Measurements from ENCODE around the gene SMCHD1. TPM values are rescaled to one million over a fixed set of nuclear protein-coding genes. Genes with fewer than 3 reads are reported as not detected.

SMCHD1 gene
- total RNA-seq, 1 experiment from 2014 or later = 57.4 TPM

GRCh38 chr18:2845172-2845571, 189.6 kb downstream of the SMCHD1 start:
- Mint-ChIP-seq H3K36me3 (ENCODE audit: insufficient read depth, unreplicated experiment) (peaks cover 6% of the 10 kb centered on the region), H3K27me3 (ENCODE audit: insufficient read depth, unreplicated experiment) (no peaks in the 10 kb centered on the region), H3K4me3 (ENCODE audit: unreplicated experiment) (no peak overlapping the region), H3K9me3 (ENCODE audit: unreplicated experiment) (no peaks in the 10 kb centered on the region), H3K4me1 (ENCODE audit: low read depth, unreplicated experiment) (no peaks in the 10 kb centered on the region), H3K27ac (ENCODE audit: unreplicated experiment) (no peak overlapping the region)
- Histone ChIP-seq H3K9me3 (no peaks in the 10 kb centered on the region), H3K4me1 (peaks cover 4% of the 10 kb centered on the region; the same call in 1 of the 2 replicates), H3K36me3 (ENCODE audit: control insufficient read depth, insufficient read depth, low read length) (no peaks in the 10 kb centered on the region), H3K27me3 (replicated peaks; ENCODE audit: control insufficient read depth, insufficient read depth, low read length) (no peaks in the 10 kb centered on the region), H3K4me3 (ENCODE audit: low read depth, low read length) (no peak overlapping the region)
- ChIA-PET POLR2A (no interaction called here), CTCF (no interaction called here)
- intact Hi-C loops (cut with micrococcal nuclease; ENCODE audit: unreplicated experiment) = loop anchor here (5.0 kb wide), 2 partner anchors 38 to 402 kb away; partner anchors contain the start of gene MYL12A
- BruUV-seq (replicated peaks) = no TSS peak
- no peak for TF ChIP-seq CTCF (IDR thresholded peaks at IDR 0.05; ENCODE audit: insufficient read depth in 1 of 2, low read depth in 1 of 2, low read length in 1 of 2, severe bottlenecking in 1 of 2, unreplicated experiment in 1 of 2)
- no peak for DNase-seq

GRCh38 chr18:2846636-2847316, 191.2 kb downstream of the SMCHD1 start, which contains the start of gene EMILIN2:
Gene EMILIN2 (plus strand): TSS chr18:2847006. CDS start chr18:2847189, 183 bp downstream.
- Mint-ChIP-seq H3K9me3 (ENCODE audit: unreplicated experiment) (no peaks in the 10 kb centered on the region), H3K27me3 (ENCODE audit: insufficient read depth, unreplicated experiment) (no peaks in the 10 kb centered on the region), H3K36me3 (ENCODE audit: insufficient read depth, unreplicated experiment) (peaks cover 6% of the 10 kb centered on the region), H3K27ac (ENCODE audit: unreplicated experiment) (peak within 1 kb of the TSS; percentile 89), H3K4me3 (ENCODE audit: unreplicated experiment) (peak within 1 kb of the TSS; percentile 99), H3K4me1 (ENCODE audit: low read depth, unreplicated experiment) (peaks cover 13% of the 10 kb centered on the region)
- peaks cover 5% of the 10 kb centered on the region; the same call in 1 of the 2 replicates for H3K4me1 ChIP-seq
- CTCF ChIA-PET = interaction anchor here (0.6 to 0.7 kb wide), 2 partner anchors 101 to 106 kb away, joined by 4 to 5 read pairs; no protein-coding TSS in a partner anchor
- H3K9me3 ChIP-seq = no peaks in the 10 kb centered on the region
- no peaks in the 10 kb centered on the region for H3K36me3 ChIP-seq (ENCODE audit: control insufficient read depth, insufficient read depth, low read length)
- H3K4me3 ChIP-seq (ENCODE audit: low read depth, low read length) = peak within 1 kb of the TSS; percentile 80
- intact Hi-C loops (cut with micrococcal nuclease; ENCODE audit: unreplicated experiment) = loop anchor here (1.0 to 5.0 kb wide), 5 partner anchors 20 to 401 kb away; partner anchors contain the start of gene MYL12A
- BruUV-seq (replicated peaks) = no TSS peak
- POLR2A ChIA-PET = interaction anchor here (1.7 kb wide), 1 partner anchor 21 kb away, joined by 6 read pairs; no protein-coding TSS in a partner anchor
- DNase-seq = peak; percentile 55 to 70
- no peak for TF ChIP-seq CTCF (IDR thresholded peaks at IDR 0.05; ENCODE audit: insufficient read depth in 1 of 2, low read depth in 1 of 2, low read length in 1 of 2, severe bottlenecking in 1 of 2, unreplicated experiment in 1 of 2)
- H3K27me3 ChIP-seq (replicated peaks; ENCODE audit: control insufficient read depth, insufficient read depth, low read length) = no peaks in the 10 kb centered on the region

GRCh38 chr18:2847317-2848246, 192.1 kb downstream of the SMCHD1 start:
- no TSS peak for BruUV-seq (replicated peaks)
- H3K4me1 Mint-ChIP-seq (ENCODE audit: low read depth, unreplicated experiment) = peaks cover 21% of the 10 kb centered on the region
- H3K4me3 ChIP-seq (ENCODE audit: low read depth, low read length) = peak overlapping the region; percentile 80

More at GRCh38 chr18:2847317-2848246, 192.1 kb downstream of the SMCHD1 start:
- POLR2A ChIA-PET = interaction anchor here (0.6 to 1.7 kb wide), 2 partner anchors 22 to 369 kb away, joined by 3 to 6 read pairs; no protein-coding TSS in a partner anchor
- Mint-ChIP-seq H3K27me3 (ENCODE audit: insufficient read depth, unreplicated experiment) (no peaks in the 10 kb centered on the region), H3K36me3 (ENCODE audit: insufficient read depth, unreplicated experiment) (peaks cover 12% of the 10 kb centered on the region), H3K9me3 (ENCODE audit: unreplicated experiment) (no peaks in the 10 kb centered on the region), H3K27ac (ENCODE audit: unreplicated experiment) (no peak overlapping the region), H3K4me3 (ENCODE audit: unreplicated experiment) (peak overlapping the region; percentile 99)
- peak in 1 of 2 experiments; percentile 12 for TF ChIP-seq CTCF (IDR thresholded peaks at IDR 0.05; ENCODE audit: insufficient read depth in 1 of 2, low read depth in 1 of 2, low read length in 1 of 2, severe bottlenecking in 1 of 2, unreplicated experiment in 1 of 2)
- Histone ChIP-seq H3K36me3 (ENCODE audit: control insufficient read depth, insufficient read depth, low read length) (no peaks in the 10 kb centered on the region), H3K9me3 (no peaks in the 10 kb centered on the region), H3K27me3 (replicated peaks; ENCODE audit: control insufficient read depth, insufficient read depth, low read length) (no peaks in the 10 kb centered on the region), H3K4me1 (peaks cover 13% of the 10 kb centered on the region; the same call in 1 of the 2 replicates)
- CTCF ChIA-PET = interaction anchor here (0.6 kb wide), 1 partner anchor 106 kb away, joined by 5 read pairs; no protein-coding TSS in a partner anchor
- intact Hi-C loops (cut with micrococcal nuclease; ENCODE audit: unreplicated experiment) = loop anchor here (2.0 to 5.0 kb wide), 3 partner anchors 40 to 400 kb away; partner anchors contain the start of gene MYL12A
- DNase-seq = peak in 1 of 2 experiments; percentile 60

All from Caco-2 (cell line).